GM19023 (cell line): ENCODE data around the gene AK2.
"Not testable (repeated sequence)": the region's sequence is repeated elsewhere in the genome, so short reads cannot be mapped to it uniquely, and the experiment has no call there.

Source experiments
- ATAC-seq: cut with Tn5 transposase; IDR thresholded peaks from one replicate; pipeline ENCODE4 v1.9.1; 2021; ENCODE audit warnings: mild to moderate bottlenecking, moderate library complexity; ENCODE audit not compliant: unreplicated experiment

Gene AK2

DNA sequence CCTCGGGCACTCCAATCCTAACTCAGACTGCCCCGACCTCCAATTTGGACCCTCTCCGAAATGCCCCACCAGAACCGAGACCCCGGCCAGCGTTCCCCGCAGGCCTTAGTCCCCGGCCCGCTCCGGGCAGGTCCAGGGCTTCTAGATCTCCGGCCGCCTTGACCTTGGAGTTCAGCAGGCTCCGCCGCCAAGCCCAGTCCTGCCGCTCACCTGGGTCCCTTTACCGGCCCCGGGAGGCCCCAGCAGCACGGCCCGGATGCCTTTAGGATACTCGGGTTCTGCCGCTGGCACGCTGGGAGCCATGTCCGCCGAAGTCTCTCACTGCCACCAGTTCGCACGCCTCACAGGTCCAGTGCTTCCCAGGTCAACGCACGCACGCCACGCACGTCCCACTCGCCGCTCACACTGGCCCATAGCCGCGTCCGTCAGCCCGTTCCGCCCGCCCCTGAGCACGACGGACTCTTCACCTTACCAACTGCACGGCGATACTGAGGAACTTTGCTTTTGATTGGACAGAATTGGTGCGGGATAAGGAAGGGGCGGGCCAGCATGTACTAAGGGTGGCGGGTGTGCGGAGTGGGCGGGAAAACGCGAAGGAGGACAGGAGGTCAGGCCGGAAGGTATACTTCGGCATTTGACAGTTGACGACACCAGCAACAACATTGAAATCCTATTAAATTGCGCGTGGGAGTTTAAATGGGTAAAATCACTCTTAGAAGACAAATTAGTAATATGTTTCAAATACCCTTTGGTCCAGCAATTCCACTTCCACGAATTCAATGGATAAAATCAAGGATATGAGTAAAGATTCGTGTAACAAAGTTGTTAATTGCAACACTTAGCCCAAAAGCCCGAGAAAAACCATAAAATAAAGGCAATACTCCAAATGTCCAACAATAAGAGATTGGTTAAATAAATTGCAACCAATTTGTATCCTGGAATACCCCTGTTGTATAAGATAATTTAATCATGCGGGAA is at the start of gene AK2:
Gene AK2 (minus strand): TSS at position 358 of the 978 bp plus-strand sequence. CDS start 55 bp downstream, at position 303.
- ATAC-seq, result peak; percentile 98

DNA sequence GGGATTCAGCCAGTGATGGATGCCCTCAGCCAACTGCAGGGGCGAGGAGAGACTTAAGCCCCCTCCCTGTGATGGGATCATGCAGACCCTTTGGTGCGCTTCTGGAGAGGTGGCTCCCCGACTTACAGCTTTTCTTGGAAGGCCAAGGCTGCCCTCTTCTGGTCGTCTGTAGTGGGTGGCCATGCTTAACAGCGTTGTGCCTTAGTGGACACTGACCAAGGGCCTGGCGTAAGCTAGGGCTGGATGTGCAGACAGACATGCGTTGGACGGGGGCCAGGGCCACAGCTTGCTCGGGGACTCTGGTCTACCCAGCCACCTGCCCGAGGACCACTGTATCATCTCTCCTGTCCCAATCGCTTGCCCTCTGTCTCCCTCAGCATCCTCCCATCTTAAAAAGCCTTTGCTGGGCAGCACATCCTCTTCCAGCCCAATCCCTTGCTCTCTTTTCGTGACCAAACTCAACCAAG is 49.7 kb upstream of the AK2 start:
- no peak for ATAC-seq

DNA sequence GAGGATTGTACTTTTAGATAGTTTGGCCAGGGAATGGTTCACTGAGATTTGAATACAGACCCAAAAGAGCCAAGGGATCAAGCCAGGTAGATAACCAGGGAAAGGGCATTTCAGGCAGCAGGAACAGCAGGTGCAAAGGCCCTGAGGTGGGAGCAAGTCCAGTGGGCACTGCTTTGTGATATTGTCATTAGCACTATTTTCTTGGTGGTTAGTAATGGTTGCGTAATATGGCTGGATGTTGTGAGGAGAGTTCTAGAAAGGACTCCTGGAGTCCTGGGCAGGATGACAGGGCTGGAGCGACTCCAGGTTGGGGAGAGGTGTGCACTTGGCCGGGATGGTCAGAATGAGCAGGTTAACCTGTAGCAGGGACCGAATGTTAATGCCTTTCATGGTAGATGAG is 48.6 kb upstream of the AK2 start:
- ATAC-seq, result no peak

DNA sequence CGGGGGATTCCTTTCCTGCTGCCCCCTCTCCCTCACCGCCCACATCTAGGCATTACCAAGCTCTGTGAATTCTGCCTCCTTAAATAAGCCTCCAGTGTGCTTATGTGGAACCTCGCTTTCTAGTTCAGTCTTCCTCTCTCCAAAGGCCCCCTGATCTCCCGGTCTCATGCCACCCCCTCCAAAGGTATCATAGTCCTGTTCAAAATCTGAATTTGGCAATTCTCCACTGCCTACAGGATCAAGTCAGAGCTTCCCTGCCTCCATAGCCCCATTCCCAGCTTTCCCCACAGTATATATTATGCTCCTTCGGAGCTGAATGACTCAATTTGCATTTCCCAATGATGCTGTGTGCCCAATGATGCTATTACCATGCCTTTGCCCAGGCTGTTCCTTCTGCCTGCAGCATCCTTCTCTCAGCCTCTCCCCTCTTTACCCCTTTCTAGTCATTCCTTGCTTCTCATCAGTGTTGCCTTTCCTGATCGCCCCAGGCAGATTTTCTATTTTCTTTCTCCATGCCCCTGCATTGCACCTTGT is 46.0 kb upstream of the AK2 start:
- no peak for ATAC-seq

DNA sequence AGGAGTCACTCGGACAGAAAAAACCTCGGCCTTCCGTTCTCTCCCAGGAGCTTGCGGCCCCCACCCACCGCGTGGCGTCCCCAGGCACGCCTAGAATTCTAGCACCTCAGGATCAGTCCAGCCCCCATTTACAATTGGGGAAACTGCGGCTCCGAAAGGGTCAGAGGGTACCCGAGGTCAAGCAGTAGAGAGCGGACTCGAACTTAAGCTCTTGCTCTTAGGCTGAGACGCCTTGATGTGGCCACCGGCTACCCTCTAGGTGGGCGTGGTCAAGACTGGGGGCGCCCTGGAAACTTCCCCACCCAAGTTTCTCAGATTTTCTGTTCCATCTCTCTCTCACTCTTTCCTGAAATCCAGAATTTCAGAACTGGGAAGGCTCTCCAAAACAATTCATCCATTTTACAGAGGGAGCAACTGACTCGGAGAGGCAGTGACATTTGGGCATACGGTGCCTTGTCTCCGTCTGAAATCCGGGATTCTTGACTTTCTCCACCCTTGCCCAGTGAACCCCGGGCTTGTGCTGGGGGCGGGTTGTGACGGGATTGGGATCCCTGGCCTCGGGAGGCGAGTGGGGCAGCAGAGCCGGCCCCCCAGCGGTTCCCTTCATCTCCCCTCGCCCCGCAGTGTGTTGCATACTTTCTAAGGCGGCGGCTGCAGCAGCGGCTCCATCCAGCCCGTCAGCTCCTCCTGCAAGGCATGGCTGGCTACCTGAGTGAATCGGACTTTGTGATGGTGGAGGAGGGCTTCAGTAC is 45.0 kb upstream of the AK2 start:
- no peak for ATAC-seq

DNA sequence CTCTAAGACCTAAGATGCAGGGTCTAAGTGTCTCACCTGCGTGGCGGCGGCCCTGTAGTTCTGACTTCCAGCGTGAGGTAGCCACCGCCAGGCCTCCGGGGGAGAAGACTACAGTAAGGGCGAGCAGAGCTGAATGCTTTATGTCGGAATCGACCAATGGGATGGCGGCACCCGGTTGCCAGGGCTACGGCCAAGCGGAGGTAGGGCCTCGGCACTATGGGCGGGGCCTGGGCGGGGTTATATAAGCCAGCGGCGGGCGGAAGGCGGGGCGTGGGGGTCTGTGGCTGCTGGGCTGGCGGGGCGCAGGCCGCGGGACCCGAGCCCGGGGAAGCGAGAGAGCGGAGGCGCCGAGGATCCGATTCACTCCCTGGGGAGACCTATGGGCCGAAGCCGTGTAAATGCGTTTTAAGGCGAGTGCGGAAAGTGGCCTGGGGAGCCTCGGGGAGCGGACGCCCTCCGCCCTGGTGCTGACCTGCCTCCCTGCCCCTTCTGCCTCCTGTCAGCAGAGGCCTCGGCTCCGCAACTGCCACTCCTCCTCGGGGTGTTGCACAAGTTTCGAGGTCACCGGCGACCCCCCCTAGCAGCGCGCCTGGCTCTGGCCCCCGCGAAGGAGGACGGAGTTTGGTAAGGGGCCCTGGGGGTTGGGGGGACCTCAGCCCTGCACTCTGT is 44.3 kb upstream of the AK2 start, which contains the start of gene AZIN2:
Gene AZIN2 (plus strand): TSS at position 269 of the 669 bp plus-strand sequence. CDS start 1,097 bp downstream, outside the sequence.
- peak; percentile 95 for ATAC-seq

DNA sequence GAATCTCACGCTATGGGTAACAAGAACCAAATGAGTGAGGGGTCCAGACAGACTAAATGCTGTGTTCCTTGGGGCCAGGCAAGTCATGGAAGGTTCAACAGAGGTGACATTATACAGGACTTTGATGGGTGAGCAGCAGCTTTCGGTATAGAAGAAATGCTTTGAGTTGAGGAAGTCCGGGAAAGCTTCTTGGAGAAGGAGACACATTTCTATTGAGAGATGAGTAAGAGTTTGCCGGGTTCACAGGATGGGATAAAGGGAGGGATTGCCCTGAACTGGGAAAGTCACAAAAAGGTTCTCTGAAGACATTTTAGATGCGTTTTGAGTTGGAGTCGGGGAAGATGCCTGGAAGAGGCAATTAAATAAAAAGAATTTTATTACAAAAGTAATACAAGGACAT is 43.7 kb upstream of the AK2 start:
- ATAC-seq, result no peak

DNA sequence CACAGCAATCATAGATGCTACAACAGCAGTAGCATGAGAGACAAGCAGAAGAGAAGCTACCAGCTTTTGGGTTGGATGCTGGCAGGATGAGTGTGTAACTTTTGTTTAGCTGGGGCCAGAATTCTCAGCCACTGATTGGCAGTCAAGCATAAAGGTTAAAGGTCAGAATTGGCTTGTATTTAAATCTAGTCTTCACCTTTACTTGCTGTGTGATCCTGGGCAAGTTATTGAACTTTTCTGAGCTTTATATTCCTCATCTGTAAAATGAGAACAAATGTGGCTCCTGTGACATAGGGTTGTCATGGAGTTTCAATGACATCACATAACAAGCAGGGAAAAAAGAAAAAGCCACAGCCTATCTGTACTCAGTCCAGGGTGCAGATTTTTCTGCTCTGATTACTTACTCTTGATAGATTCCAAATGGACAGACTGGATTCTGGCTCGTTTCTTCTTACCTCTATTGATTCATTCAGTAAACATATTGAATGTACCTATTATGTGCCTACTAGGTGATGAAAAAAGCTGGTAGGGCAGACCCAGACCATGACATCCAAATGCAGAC is 41.4 kb upstream of the AK2 start:
- no peak for ATAC-seq

DNA sequence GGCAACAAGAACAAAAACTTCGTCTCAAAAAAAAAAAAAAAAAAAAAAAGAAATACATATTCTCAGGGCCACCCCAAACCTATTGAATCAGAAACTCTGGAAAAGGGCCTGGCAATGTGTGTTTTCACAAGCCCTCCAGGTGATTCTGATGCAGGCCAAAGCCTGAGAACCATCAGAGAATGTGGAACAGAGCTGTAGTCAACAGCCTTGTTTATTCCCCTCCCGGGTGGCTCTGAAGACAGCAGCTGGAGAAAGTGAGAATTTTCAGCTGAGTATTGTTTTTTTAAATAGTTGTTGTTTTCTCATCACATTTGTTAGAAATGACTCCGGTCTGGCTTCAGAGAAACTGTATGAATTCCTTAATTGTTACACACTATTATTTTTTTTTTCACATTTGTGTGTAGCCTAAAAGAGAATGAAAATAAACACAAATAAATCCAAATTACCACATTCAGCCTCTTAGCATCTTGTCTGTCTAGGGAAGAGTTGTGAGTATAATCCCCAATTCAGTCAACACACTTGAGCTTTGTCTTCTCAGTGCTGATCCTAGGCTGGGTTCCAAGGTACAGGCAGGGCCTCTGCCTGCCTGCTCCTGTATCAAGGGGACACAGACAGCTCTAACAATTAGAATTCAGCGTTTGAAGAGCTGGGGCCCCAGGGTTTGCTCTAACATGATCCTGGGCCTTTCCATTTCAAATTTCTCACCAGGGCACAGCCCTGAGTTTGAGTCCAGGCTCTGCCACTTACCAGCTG is 37.7 kb upstream of the AK2 start:
- ATAC-seq, result no peak

DNA sequence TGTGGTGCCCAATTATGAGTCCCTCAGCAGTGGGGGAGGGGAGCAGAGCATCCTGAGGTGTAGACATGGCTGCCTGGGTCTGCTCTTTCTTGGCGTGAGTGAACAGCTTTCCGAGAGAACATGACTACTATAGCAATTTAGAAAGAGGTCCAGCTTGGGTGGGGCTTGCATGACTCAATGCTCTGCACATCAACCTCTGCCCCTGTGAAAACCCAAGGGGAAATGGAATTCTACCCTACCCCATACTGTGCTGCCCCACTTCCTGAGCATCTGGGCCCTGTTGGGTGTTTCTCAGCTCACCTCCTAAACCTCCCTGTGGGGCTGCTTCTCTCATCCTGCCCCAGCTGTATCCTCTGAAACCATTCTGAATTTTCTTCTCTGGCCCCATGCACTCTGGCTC is 36.0 kb upstream of the AK2 start:
- ATAC-seq, result no peak

DNA sequence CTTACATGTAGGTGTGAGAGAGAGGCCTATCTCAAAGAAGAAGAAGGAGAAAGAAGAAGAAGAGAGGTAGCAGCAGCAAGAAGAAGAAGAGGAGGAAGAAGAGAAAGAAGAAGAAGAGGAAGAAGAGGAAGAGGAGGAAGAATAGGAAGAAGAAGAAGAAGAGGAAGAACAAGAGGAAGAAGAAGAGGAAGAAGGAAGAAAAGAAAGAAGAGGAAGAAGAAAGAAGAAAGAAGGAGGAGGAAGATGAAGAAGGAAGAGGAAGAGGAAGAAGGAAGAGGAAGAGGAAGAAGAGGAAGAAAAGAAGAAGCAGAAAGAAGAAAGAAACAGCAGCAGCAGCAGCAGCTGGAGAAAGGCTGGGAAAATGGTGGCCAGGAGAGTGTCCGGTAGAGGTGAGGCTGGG is 33.9 kb upstream of the AK2 start:
- ATAC-seq, result no peak

DNA sequence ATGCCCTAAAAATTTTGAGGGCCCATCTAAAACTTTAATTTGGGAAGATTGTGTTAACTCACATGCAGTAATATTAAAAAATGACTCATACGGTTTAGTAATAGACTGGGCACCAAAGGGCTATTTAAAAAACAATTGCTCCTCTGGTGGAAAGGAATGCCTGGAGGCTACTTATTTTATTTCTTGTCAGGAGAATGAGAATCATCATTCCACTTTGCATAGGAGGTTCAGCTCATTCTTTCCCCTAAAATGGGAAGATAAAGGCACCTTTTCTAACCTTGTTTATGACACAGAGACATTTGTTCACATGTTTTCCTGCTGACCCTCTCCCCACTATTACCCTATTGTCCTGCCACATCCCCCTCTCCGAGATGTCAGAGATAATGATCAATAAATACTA is 31.4 kb upstream of the AK2 start:
- ATAC-seq, result not testable (repeated sequence)

DNA sequence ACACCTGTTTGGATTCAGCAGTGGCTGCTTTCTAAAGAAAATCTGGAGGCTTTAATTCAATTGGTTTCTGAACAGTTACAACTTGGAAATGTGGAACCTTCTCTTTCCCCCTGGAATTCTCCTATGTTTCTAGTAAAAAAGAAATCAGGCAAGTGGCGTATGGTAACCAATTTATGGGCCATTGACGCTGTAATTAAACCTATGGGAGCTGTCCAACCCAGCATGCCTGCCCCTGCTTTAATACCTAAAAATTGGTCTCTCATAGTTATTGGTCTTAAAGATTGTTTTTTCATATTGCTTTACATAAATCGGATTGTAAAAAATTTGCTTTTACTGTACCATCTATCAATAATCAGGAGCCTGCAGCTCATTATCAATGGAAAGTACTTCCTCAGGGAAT is 29.8 kb upstream of the AK2 start:
- not testable (repeated sequence) for ATAC-seq

DNA sequence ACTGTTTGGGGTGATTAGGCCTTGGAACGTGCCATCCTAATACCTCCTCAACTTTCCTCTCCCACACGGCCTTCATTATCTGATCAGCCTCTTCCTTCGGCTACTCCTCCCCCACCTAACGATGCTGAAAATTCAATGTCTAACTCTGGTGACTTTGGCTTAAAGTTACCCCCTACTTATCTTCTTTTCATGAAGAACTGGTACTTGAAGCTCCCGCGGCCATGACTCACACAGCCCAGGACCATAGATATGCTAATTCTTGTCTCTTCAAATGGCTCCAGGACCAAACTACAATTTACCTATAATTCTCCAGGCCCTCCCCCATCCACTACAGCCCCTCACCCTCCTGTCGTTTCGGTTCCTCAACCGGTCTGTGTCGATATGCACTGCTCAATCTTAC is 28.6 kb upstream of the AK2 start:
- ATAC-seq, result no peak

DNA sequence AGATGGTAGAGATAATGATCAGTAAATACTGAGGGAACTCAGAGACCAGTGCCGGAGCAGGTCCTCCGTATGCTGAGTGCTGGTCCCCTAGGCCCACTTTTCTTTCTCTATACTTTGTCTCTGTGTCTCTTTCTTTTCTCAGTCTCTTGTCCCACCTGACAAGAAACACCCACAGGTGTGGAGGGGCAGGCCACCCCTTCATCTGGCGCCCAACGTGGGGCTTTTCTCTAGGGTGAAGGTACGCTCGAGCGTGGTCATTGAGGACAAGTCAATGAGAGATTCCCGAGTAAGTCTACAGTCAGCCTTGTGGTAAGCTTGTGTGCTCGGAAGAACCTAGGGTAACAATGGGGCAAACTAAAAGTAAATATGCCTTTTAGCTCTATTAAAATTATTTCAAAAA is 27.6 kb upstream of the AK2 start:
- ATAC-seq, result not testable (repeated sequence)

DNA sequence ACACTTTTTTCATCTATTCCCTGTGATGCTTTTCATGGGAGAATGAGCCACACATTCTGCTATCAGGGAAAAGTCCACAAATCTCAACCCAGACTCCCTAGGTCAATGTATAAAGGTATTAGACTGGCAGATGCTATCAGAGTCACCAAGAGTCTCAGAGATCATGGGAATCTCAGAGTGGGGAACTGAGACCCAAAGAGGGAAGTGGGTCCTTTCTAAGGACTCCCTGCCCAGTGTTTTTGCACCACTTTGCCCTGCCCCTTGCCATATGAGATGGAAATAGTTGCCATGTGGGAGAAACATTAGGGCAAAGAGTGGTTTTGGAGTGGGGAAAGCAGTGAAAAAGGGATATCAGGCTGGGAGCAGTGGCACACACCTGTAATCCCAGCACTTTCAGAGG is 25.2 kb upstream of the AK2 start:
- ATAC-seq, result no peak

DNA sequence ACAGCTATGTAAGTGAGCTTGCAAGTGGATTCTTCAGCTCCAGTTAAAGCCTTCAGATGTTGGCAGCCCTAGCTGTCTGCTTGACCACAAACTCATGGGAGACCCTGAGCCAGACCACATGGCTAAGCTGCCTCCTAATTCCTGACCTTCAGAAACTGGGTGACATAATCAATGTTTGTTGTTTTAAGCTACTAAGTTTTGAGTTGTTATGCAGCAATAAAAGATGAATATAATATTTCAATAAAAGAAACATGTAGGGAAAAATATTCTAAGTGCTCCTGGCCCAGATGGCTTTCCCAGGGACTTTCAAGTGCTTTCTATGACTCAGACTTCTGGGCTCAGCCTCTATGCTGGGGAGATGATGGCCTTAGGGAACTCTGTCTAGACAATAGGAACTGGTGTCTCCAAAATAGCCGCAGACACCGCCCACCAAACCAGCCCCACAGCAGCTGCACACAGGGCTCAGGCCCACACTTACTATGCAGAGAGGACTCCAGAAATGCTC is 23.9 kb upstream of the AK2 start:
- ATAC-seq, result no peak

DNA sequence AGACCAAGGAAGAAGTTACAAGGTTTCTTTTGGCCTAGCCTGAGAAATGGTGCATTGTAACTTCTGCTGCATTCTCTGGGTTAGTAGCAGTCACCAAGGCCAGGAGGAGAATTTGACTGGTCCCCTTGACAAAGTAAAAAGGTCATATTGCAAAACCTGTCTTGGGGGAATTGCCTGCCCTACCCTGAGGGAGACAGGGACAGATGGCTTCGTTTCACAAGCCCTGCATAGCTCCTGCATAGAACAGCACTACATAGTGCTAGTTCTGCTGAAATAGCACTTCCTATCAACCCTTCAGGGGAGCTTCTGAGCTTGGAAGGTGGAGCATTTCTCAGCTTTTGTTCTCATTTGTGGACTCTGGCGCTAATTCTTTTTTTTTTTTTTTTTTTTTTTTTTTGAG is 20.4 kb upstream of the AK2 start:
- ATAC-seq, result no peak

DNA sequence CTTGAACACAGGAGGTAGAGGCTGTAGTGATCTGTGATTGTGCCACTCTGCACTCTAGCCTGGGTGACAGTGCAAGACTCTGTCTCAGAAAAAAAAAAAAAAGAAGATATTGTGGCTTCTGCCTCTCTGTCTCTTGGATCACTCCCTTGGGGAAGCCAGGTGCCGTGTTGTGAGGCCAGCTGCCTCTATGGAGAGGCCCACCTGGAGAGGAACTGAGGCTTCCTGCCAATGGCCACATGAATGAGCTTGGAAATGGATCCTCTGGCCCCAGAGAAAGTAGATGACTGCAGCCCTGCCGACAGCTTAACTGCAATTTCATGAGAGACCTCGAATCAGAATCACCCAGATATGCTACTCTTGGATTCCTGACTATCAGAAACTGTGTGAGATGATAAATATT is 19.7 kb upstream of the AK2 start:
- ATAC-seq, result no peak
